ENCODE data around the gene MRPL42. TPM values are rescaled to one million over a fixed set of nuclear protein-coding genes. Genes with fewer than 3 reads are reported as not detected.

MRPL42 gene
- total and polyA plus RNA-seq, 2 of the 4 experiments (the other 2 are of a cell fraction): 64.2 to 90.7 TPM

DNA sequence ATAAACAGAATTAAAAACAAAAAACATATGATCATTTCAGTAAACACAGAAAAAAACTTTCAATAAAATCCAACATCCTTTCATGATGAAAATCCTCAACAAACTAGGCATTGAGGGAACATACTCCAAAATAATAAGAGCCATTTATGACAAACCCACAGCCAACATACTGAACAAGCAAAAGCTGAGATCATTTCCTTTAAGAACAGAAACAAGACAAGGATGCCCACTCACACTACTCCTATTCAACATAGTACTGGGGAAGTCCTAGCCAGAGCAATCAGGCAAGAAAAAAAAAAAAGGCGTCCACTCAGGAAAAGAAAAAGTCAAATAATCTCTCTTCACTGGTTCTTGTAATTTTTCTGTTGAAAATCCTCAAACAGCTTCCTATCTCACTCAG, 30.1 kb downstream of the MRPL42 start:
- Histone ChIP-seq H3K4me3 (ENCODE audit: insufficient read depth, low read depth, low read length) (no peak overlapping the region), H2BK120ac (ENCODE audit: low read depth, low read length) (no peak overlapping the region), H3K56ac (ENCODE audit: extremely low read depth, insufficient read depth, low read length) (no peak overlapping the region), H3K23ac (ENCODE audit: low read depth, low read length) (no peak overlapping the region), H3K18ac (ENCODE audit: low read depth, low read length) (no peak overlapping the region), H2AK5ac (ENCODE audit: low read depth, low read length) (no peak overlapping the region), H3K4ac (ENCODE audit: low read depth, low read length) (no peak overlapping the region), H2BK15ac (ENCODE audit: low read depth, low read length) (no peak overlapping the region), H4K5ac (ENCODE audit: low read depth, low read length) (no peak overlapping the region), H3K27ac (ENCODE audit: insufficient read depth, low read length) (no peak overlapping the region), H2BK20ac (ENCODE audit: low read depth, low read length) (no peak overlapping the region), H2AK9ac (replicated peaks; ENCODE audit: low read depth, low read length, poor library complexity) (no peak overlapping the region), H2BK5ac (ENCODE audit: low read depth, low read length, poor library complexity, severe bottlenecking) (no peak overlapping the region), H4K20me1 (ENCODE audit: insufficient read depth, low read length) (no peaks in the 10 kb centered on the region), H3K4me2 (ENCODE audit: low read depth, low read length) (no peak overlapping the region), H3K79me1 (ENCODE audit: low read depth in 1 of 2, low read length in 2 of 2) (peaks cover 0 to 13% of the 10 kb centered on the region in 2 experiments; a peak in 2 of 4 replicates), H3K14ac (replicated peaks; ENCODE audit: low read depth, low read length) (no peak overlapping the region), H3K4me1 (ENCODE audit: control insufficient read depth, insufficient read depth, low read length) (no peaks in the 10 kb centered on the region), H3K9me3 (ENCODE audit: control insufficient read depth, insufficient read depth, low read length) (no peaks in the 10 kb centered on the region), H3K9ac (ENCODE audit: low read depth, low read length) (no peak overlapping the region), H4K91ac (ENCODE audit: insufficient read depth, low read depth, low read length) (no peak overlapping the region), H3K27me3 (ENCODE audit: control insufficient read depth, insufficient read depth, low read length) (no peaks in the 10 kb centered on the region), H3K36me3 (ENCODE audit: control insufficient read depth, insufficient read depth, low read length) (peaks cover 6% of the 10 kb centered on the region), H4K8ac (ENCODE audit: low read depth in 2 of 2, low read length in 2 of 2) (no peak overlapping the region), H2AFZ (replicated peaks; ENCODE audit: low read length, poor library complexity) (no peak overlapping the region), H3K9me1 (ENCODE audit: insufficient read depth, low read length) (no peaks in the 10 kb centered on the region)
- no peak for ATAC-seq (ENCODE audit: low read depth)
- no CpG with 5 or more reads among the region's 1 CpG for WGBS, 2 experiments (ENCODE audit: extremely low coverage in 2 of 2, insufficient read length in 1 of 2)
- no TSS peak for BruUV-seq (replicated peaks)
- intact Hi-C loops (cut with micrococcal nuclease): no loop called here
- dilution Hi-C loops (cut with HindIII; ENCODE audit: low sequenced_read_pairs, unreplicated experiment): no loop called here
- no peak for DNase-seq
- POLR2A ChIA-PET (ENCODE audit: unreplicated experiment): no interaction called here
- CTCF ChIA-PET: no interaction called here
- TF ChIP-seq USF2 (IDR thresholded peaks at IDR 0.05; ENCODE audit: low read depth, low read length) (no peak), RFX5 (IDR thresholded peaks at IDR 0.05; ENCODE audit: low read depth, low read length) (no peak), RAD21 (IDR thresholded peaks at IDR 0.05; ENCODE audit: low read length) (no peak), MAZ (IDR thresholded peaks at IDR 0.05; ENCODE audit: borderline replicate concordance, low read depth, low read length) (no peak), NFE2L2 (IDR thresholded peaks at IDR 0.05; ENCODE audit: low read depth, low read length) (no peak), MXI1 (IDR thresholded peaks at IDR 0.05; ENCODE audit: borderline replicate concordance, low read depth, low read length) (no peak), MAFK (IDR thresholded peaks at IDR 0.05; ENCODE audit: low read depth, low read length) (no peak), CHD1 (IDR thresholded peaks at IDR 0.05; ENCODE audit: low read depth, low read length) (no peak), RCOR1 (IDR thresholded peaks at IDR 0.05; ENCODE audit: insufficient replicate concordance, low read length) (no peak), SMC3 (IDR thresholded peaks at IDR 0.05; ENCODE audit: low read depth, low read length) (no peak), POLR2A (IDR thresholded peaks at IDR 0.05; ENCODE audit: low read depth, low read length) (no peak), CEBPB (IDR thresholded peaks at IDR 0.05; ENCODE audit: low read depth, low read length) (no peak)
- TF ChIP-seq, protein P1, sequence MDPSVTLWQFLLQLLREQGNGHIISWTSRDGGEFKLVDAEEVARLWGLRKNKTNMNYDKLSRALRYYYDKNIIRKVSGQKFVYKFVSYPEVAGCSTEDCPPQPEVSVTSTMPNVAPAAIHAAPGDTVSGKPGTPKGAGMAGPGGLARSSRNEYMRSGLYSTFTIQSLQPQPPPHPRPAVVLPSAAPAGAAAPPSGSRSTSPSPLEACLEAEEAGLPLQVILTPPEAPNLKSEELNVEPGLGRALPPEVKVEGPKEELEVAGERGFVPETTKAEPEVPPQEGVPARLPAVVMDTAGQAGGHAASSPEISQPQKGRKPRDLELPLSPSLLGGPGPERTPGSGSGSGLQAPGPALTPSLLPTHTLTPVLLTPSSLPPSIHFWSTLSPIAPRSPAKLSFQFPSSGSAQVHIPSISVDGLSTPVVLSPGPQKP (IDR thresholded peaks at IDR 0.05; ENCODE audit: borderline replicate concordance, low read depth, low read length): no peak
- TF ChIP-seq, protein P2, sequence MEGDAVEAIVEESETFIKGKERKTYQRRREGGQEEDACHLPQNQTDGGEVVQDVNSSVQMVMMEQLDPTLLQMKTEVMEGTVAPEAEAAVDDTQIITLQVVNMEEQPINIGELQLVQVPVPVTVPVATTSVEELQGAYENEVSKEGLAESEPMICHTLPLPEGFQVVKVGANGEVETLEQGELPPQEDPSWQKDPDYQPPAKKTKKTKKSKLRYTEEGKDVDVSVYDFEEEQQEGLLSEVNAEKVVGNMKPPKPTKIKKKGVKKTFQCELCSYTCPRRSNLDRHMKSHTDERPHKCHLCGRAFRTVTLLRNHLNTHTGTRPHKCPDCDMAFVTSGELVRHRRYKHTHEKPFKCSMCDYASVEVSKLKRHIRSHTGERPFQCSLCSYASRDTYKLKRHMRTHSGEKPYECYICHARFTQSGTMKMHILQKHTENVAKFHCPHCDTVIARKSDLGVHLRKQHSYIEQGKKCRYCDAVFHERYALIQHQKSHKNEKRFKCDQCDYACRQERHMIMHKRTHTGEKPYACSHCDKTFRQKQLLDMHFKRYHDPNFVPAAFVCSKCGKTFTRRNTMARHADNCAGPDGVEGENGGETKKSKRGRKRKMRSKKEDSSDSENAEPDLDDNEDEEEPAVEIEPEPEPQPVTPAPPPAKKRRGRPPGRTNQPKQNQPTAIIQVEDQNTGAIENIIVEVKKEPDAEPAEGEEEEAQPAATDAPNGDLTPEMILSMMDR (conservative IDR thresholded peaks at IDR 0.05; ENCODE audit: low read depth, low read length): no peak
- in situ Hi-C loops (cut with MboI; ENCODE audit: low sequenced_read_pairs): no loop called here
